ENCODE measurements around the gene SH3TC1.
A peak's percentile ranks its signal among the peaks of the same experiment; 100 is the strongest.

The SH3TC1 gene

GRCh38 chr4:8263397-8263796 is 64.3 kb downstream of the SH3TC1 start:
- DNase-seq (ENCODE audit: low read depth) = no peak

GRCh38 chr4:8264106-8264505 is 65.0 kb downstream of the SH3TC1 start:
- DNase-seq (ENCODE audit: low read depth) = no peak

DNA sequence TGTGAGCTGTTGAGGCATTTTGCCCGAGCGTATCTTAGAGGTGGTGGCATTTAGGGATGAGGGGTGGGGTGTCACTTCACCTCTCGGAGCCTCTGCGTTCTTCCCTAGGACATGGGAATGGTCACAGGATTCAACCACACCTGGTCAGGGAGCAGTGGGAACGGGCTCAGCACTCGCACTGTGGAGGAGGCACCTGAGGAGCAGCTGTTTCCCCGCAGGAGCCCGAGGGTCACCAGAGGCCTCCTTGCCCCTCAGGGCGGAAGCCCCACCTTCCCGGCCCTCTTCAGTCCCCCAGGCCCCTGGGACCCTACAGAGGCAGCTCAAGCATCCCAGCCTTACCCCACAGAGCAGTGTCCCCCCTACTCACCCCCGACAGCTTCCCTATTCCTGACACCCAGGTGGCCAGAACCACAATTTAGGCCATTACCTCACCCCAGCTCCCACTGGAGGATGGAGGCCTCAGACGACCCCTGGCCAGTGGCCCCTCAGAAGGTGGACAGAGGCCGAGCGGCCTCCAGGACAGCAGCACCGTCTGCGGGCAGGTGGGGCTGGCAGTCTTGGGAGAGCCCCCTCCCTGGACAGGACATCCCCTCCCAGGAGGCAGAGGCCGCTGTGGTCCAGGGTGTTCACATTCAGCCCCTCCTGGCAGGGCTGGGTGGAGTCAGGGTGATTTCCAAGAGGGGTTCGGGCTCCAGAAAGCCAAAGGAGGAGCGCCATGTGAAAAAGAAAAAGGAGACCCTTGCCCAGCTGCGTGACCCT is 66.3 kb downstream of the SH3TC1 start:
- DNase-seq (ENCODE audit: low read depth) = no peak

DNA sequence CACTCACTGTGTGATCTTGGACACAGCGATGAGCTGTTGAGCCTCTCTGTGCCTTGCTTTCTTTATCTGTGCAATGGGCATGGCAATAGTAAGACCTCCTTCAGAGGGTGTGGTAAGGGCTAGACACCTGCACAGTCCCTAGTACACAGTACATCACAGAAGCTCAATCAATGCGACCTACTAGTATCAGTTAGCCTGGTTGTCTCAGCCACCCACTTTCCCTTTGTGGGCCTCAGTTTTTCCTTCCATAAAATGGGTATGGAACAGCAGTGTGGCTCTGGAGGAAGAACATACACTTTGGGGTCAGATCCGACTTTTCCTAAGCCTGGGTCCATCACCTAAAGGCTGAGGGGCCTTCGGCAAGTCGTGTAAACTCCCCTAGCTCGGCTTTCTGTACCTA is 67.0 kb downstream of the SH3TC1 start:
- no peak for DNase-seq (ENCODE audit: low read depth)

DNA sequence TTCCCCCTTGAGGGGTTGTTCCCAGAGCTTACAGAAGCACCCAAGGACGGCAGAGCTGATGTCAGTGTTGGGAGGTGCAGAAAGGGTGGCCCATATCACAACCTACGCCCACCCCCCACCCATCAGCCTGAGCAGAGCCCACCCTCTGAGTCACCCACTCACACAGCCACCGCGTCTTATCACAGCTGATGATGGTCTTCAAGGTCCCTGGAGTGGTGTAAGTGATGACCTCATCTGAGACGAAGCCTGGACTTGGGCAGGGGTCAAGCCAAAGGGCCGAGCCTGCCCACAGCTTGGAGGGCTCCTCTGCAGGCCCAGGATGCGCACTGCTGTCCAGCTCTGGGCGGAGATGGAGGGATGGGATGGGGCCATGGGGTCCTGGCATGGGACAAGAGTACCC is 67.4 kb downstream of the SH3TC1 start:
- DNase-seq (ENCODE audit: low read depth) = peak; percentile 82

- peak; percentile 91 for DNase-seq (ENCODE audit: low read depth)
These were observed 68.0 kb downstream of the SH3TC1 start for GRCh38 chr4:8267077-8267476.

GRCh38 chr4:8268211-8268610 is 69.1 kb downstream of the SH3TC1 start:
- DNase-seq (ENCODE audit: low read depth) = no peak

- no peak for DNase-seq (ENCODE audit: low read depth)
These were observed 69.9 kb downstream of the SH3TC1 start for GRCh38 chr4:8268901-8269534.

GRCh38 chr4:8269535-8270417 is 70.7 kb downstream of the SH3TC1 start, which contains the start of gene HTRA3:
TSS of gene HTRA3 (plus strand) at chr4:8269754. CDS start at chr4:8269969, 215 bp downstream.
- peak; percentile 66 for DNase-seq (ENCODE audit: low read depth)

DNA sequence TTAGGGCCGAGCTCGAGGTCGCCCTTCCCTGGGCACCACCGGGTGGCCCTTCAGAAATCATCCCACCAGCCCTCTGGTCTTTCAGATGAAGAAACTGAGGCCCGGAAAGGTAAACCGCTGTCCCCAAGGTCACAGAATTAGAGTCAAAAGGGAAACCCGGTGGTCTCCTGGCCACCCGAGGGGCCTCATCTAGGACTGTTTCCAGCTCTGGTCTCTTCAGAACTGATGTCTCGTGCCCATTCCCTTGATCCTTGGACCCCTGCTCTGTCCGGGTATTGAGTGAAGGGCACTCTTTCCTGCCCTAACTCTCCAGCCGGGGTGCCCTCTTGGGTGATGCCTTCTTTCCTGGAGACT is 71.3 kb downstream of the SH3TC1 start:
- DNase-seq (ENCODE audit: low read depth) = no peak

DNA sequence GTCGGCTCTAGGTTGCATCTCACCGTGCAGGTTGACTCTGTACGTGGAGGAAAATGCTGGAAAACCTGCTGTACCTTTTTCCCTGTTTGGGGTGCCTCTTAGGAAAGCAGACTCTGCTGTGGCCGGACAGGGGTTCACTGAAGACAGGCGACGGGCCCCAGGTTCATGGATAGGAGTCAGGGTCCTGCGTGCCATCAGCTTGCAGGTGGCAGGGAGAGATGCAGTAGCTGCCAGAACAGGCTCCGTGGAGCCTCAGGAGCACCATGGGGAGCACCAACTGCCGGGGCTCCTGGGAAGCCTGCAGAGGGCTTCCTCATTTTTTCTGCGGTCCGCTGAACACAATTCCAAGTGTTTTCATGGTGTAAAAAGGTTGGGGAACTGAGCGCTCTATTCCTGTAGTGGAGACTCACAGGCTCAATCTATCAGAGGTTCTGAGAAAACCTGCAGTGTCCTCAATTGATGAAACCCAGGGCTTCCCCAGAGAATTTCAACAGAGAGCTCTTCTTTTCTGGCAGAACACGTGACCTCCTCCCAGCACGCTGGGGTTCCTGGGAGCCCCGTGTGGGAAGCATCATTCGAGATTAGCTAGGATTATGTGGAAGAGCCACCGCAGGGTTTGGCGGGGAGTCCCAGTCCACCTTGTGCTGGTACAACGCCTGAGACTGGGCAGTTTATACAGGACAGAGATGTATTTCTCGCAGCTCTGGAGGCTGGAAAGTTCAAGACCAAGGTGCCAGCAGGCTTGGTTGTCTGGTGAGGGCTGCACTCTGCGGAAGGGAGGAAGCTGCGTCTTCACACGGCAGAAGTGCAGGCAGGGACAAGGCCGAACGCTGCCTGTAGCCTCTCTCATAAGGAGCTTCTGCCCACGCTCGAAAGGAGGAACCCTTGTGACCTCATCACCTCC is 72.1 kb downstream of the SH3TC1 start:
- DNase-seq (ENCODE audit: low read depth) = peak; percentile 81

DNA sequence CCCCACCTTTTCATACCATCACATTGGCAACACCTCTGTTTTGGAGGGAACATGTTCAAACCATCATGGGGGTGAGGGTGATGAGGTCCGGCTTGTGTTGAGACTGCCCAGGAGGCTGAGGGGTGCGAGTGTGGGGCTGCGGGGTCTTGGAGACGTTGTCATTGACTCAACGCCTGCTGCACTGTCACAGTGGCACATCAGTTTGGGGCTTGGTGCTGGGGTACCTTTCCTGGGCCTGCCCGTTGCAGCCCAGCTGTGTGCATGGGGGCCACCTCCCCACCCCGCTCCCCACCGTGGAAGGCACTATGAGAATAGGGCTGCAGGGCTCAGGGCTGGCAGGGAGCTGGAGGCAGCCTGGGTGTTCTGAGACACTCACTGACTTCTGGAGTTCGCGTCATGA is 72.7 kb downstream of the SH3TC1 start:
- DNase-seq (ENCODE audit: low read depth) = no peak

DNA sequence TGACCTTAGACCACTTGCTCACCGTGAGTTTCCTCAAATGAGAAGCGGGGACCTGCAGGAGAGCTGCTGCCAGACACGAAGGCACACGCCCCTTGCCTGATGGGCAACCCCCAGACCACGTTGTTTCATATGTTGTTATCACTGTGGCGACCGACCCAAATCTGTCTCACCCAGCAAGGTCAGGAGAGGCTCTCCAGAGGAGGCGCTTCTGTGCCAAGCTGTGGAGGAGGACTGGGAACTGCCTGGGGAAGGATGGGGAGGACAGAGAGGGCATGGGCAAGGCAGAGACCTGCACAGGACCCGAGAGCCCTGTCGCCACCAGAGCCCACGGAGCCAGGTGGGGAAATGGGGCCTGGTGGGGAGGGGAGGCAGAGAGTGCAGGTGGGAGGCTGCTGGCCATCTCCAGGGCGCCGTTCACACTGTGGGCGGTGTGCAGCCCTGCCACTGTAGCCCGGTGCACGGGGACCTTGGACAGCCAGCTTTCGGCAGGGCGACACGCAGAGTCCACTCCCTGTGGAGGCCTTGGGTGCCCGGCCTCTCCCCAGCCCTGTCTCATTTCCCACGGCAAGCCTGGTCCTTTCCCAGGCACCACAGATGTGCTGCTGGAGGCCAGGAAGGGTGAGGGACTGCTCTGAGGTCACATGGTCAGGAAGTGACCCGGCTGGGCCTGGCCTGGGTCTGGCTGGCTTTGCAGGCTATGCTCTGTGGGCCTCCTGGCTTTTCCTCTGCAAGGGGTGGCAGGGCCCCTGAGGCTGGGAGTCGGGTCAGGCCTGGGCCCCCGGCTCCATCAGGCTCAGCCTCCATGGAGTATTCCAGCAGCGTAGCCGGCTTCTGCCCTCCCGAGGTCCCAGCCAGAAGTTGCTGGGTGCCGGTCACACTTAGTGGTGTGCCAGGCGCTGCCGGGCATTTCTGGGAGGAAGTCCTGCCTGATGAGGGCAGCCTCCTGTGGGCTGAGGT is 73.7 kb downstream of the SH3TC1 start:
- peak; percentile 54 for DNase-seq (ENCODE audit: low read depth)

DNA sequence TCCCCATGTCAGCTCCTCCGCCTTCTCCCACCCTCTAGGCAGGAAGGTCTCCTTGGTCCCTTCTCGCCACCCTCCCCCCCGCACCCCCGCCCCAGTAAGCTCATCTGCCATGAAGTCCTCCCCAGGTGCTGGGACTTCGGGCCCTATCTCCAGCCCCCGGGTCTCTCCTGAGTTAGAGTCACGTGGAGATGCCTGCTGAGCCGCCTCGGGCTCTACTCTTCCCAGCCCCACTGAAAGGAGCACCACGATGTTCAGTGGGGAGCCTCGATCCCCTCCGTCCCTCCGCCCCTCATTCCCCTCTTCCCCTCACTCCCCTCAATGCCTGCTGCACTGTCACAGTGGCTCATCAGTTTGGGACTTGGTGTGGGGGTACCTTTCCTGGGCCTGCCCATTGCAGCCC is 74.4 kb downstream of the SH3TC1 start:
- no peak for DNase-seq (ENCODE audit: low read depth)

DNA sequence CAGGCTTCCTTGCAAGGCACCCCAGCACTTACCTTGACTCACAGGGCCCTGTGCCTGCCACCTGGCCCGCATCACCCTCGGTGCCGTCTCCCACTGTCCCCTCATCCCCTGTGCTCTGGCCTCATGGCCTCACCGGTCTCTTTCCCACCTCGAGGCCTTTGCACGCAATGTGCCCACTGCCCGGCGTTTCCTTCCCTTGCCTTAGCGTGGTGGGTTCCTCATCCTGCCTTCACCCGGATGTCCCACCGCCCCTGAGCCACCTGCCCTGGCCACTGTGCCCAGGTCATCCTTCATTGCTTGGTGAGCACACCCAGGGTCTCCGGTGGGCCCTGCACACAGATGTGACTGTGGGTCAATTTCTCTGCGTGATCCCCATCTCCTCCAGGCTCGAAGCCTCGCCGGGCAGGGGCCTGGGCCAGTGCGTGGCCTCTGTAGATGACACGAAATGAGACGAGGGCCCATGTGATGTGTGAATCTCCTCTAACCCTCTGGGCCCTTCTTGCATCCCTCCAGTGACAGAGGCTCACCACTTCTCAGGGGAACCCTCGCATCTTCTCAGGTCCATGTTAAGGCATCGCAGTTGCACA is 75.1 kb downstream of the SH3TC1 start:
- DNase-seq (ENCODE audit: low read depth) = no peak

- peak; percentile 90 for DNase-seq (ENCODE audit: low read depth)
These were observed 75.9 kb downstream of the SH3TC1 start for GRCh38 chr4:8274765-8275547.

DNA sequence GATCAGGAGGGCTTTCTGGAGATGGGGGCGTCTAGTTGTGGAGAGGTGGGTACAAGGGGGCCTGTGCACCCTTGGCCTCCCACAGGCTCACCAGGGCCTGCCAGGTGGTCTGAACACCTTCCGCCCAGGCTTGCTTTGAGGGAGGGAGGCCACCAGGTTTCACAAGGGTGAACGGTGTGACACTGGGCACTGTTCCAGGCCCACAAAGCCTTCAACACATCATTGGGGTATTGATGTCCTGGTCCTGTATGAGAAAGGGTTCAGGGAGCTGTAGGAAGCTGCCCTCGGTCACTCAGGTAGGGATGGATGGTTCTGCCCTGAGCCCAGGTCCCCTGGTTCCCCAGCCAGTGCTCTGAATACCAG is 76.4 kb downstream of the SH3TC1 start:
- DNase-seq (ENCODE audit: low read depth) = no peak

DNA sequence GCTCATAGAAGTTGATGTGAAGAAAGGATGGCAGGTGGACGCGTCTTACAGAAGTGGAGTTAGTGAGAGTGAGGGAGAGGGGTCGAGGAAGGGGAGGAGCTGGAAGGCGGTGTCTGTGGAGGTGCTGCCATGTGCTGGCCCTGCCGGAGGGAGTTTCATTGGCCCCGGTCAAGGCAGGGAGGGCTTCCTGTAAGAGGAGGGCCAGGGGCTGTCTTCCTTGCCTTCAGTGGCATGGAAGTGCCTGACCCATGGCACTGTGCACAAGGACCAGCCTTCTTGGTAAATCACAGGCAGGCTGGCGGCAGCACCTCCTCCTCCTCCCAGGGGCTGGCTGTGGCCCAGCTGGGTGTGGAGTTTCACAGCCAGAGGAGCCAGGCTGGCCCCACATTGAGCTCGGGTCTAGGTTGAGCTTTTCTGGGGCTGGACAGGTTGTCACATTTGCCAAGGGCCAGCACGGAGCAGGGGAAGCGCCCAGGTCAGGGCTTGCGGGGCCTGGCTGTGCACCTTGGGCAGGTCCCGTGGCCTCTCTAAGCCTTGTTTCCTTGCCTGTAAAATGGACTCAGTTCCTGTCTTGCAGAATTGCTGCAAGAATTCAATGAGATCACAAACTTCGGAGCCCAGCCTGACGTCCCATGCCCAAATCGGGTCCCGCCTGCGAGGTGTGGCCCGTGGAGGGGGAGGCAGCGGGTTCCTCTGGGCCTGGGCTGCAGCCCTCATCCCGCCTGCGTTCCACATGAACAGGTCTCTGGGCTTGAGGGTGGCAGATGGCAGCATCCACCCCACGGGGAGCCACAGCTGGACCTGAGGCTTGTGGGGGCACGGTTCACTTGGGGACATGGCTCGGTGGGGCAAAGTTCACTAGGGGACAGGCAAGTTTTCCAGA is 77.5 kb downstream of the SH3TC1 start:
- peak; percentile 51 for DNase-seq (ENCODE audit: low read depth)

All from amniotic epithelial cell (primary cell).